K562 (cell line): ENCODE measurements around the gene CMSS1. TPM values are rescaled to one million over a fixed set of nuclear protein-coding genes. Genes with fewer than 3 reads are reported as not detected.

Experiments used
- ATAC-seq: fragments of 200-7000 bp; cut with Tn5 transposase; 3 replicates; pipeline ENCODE4 v1.9.1; 2020; ENCODE audit warnings: moderate library complexity
- BruUV-seq: library from RNA; stranded (reverse); fragments of 400-500 nt; replicated peaks from 2 replicates; lab custom pipeline; 2021; lab: Mats Ljungman, UMichigan
- CTCF ChIA-PET: fragments of 300-600 bp; formaldehyde crosslinking; extraction: SDS; loops from one replicate; lab custom pipeline; 2021; ENCODE audit warnings: low intra/inter-chr PET ratio; lab: Yijun Ruan, JAX
- POLR2A ChIA-PET: fragments of 300-600, 350-650 bp; sonication (Branson Sonifier 250); formaldehyde crosslinking; extraction: SDS; loops from one replicate; lab custom pipeline; 2021; ENCODE audit warnings: antibody characterized with exemption, inconsistent platforms; lab: Yijun Ruan, JAX
- DNase-seq, 4 experiments: peaks; one replicate each; pipeline versions ENCODE4 v3.0.0 to v3.0.0-alpha.2; 2011 to 2018; ENCODE audit warnings: low spot score in 3 of 4, mixed read lengths in 3 of 4; ENCODE audit errors: extremely low read depth in 1 of 4
- FAIRE-seq: peaks from 2 replicates; lab custom pipeline; 2011; peaks lifted over from hg19 to GRCh38; lab: Jason Lieb, UNC
- H2AFZ ChIP-seq: 2 replicates; pipeline ENCODE4 v1.6.0; 2011; ENCODE audit warnings: low read depth, low read length, control low read depth, inconsistent platforms
- H3K27ac ChIP-seq: fragments of 200-600 bp; 3 replicates; pipeline ENCODE4 v1.8.0; 2011; ENCODE audit warnings: low read depth, mild to moderate bottlenecking, control low read depth, inconsistent platforms, low read length, moderate library complexity, mixed read lengths; ENCODE audit errors: extremely low read depth
- H3K27me3 ChIP-seq, 2 experiments: fragments of 300-600 bp in 1 of 2; 2 replicates in 1 of 2; 3 replicates in 1 of 2; pipeline versions ENCODE4 v1.6.0 to v1.8.0; 2011; ENCODE audit warnings: inconsistent platforms in 2 of 2, low read length in 2 of 2, mild to moderate bottlenecking in 1 of 2, mixed read lengths in 1 of 2, moderate library complexity in 1 of 2; ENCODE audit not compliant: control insufficient read depth in 2 of 2, insufficient read depth in 2 of 2
- H3K36me3 ChIP-seq: fragments of 300-600 bp; 3 replicates; pipeline ENCODE4 v1.8.0; 2011; ENCODE audit warnings: mild to moderate bottlenecking, low read length, inconsistent platforms; ENCODE audit not compliant: control insufficient read depth, insufficient read depth
- H3K4me1 ChIP-seq, 2 experiments: fragments of 200-600 bp in 1 of 2; replicated peaks in 1 of 2; 2 replicates in 1 of 2; 3 replicates in 1 of 2; pipeline versions ENCODE4 v1.5.1 to v1.8.0; 2011; ENCODE audit warnings: inconsistent platforms in 2 of 2, low read length in 2 of 2, mild to moderate bottlenecking in 1 of 2, mixed read lengths in 1 of 2, moderate library complexity in 1 of 2; ENCODE audit not compliant: control insufficient read depth in 2 of 2, insufficient read depth in 2 of 2
- H3K4me2 ChIP-seq: 2 replicates; pipeline ENCODE4 v1.6.1; 2011; ENCODE audit warnings: low read length, control low read depth, inconsistent platforms, mixed read lengths; ENCODE audit not compliant: insufficient read depth
- H3K4me3 ChIP-seq: fragments of 200-600 bp; sonication (generic), shearing (Covaris generic); 2 replicates; pipeline ENCODE4 v1.5.1; 2016; ENCODE audit warnings: control low read depth, inconsistent platforms
- H3K79me2 ChIP-seq: fragments of 200-600 bp; 3 replicates; pipeline ENCODE4 v1.8.0; 2011; ENCODE audit warnings: low read length, inconsistent platforms; ENCODE audit not compliant: control insufficient read depth, insufficient read depth
- H3K9ac ChIP-seq, 2 experiments: 2 replicates each; pipeline versions ENCODE4 v1.6.0 to v1.6.1; 2011; ENCODE audit warnings: low read depth in 2 of 2, low read length in 2 of 2, control low read depth in 1 of 2, inconsistent platforms in 1 of 2, mild to moderate bottlenecking in 1 of 2, mixed read lengths in 1 of 2; ENCODE audit not compliant: insufficient read depth in 1 of 2
- H3K9me1 ChIP-seq: one replicate; pipeline ENCODE4 v1.6.0; 2011; ENCODE audit warnings: inconsistent platforms, mild to moderate bottlenecking, low read length, moderate library complexity; ENCODE audit not compliant: control insufficient read depth, insufficient read depth
- H3K9me3 ChIP-seq: replicated peaks from 2 replicates; pipeline ENCODE4 v1.5.1; 2011; ENCODE audit warnings: low read depth, low read length, inconsistent platforms; ENCODE audit not compliant: control insufficient read depth, insufficient read depth
- H4K20me1 ChIP-seq: replicated peaks from 2 replicates; pipeline ENCODE4 v1.6.1; 2011; ENCODE audit warnings: low read length, inconsistent platforms, mixed read lengths; ENCODE audit not compliant: control insufficient read depth, insufficient read depth
- ARHGAP35 ChIP-seq: fragments of 450-650 bp; IDR thresholded peaks from 2 replicates; pipeline ENCODE4 v1.6.1; 2018; ENCODE audit not compliant: partially characterized antibody
- CAMTA2 ChIP-seq: fragments of 250-450 bp; sonication (Bioruptor Pico); conservative IDR thresholded peaks from 2 replicates; pipeline ENCODE4 v1.5.1; 2022
- CREB5 ChIP-seq: fragments of 250-450 bp; sonication (Bioruptor Pico); IDR thresholded peaks from 2 replicates; pipeline ENCODE4 v1.5.0; 2020; ENCODE audit warnings: mild to moderate bottlenecking
- EZH2 ChIP-seq: IDR thresholded peaks from 2 replicates; pipeline ENCODE4 v1.6.1; 2012; ENCODE audit warnings: low read depth, mild to moderate bottlenecking, inconsistent platforms, low read length, borderline replicate concordance
- HSF4 ChIP-seq: fragments of 250-450 bp; sonication (Bioruptor Pico); IDR thresholded peaks from 2 replicates; pipeline ENCODE4 v2.1.2; 2022; ENCODE audit warnings: mild to moderate bottlenecking, moderate library complexity, borderline replicate concordance
- KDM1A ChIP-seq, 2 experiments: fragments of 450-650 bp; IDR thresholded peaks; 2 replicates each; pipeline ENCODE4 v1.6.1; 2016; ENCODE audit warnings: mild to moderate bottlenecking in 2 of 2
- PCBP2 ChIP-seq: fragments of 200-400 bp; formaldehyde crosslinking; IDR thresholded peaks from 2 replicates; pipeline ENCODE4 v1.6.1; 2018; ENCODE audit warnings: low read length, low read depth, mild to moderate bottlenecking, moderate library complexity; ENCODE audit not compliant: poor library complexity, severe bottlenecking
- PHTF2 ChIP-seq: fragments of 250-450 bp; sonication (Bioruptor Pico); IDR thresholded peaks from 2 replicates; pipeline ENCODE4 v1.5.0; 2021; ENCODE audit warnings: mild to moderate bottlenecking
- TCF3 ChIP-seq: sonication (generic); formaldehyde crosslinking; IDR thresholded peaks from 2 replicates; pipeline ENCODE4 v1.4.0; 2020; ENCODE audit warnings: mild to moderate bottlenecking, missing genetic modification reagents
- ZBTB33 ChIP-seq: sonication (generic); formaldehyde crosslinking; IDR thresholded peaks from 2 replicates; pipeline ENCODE4 v1.8.1; 2023; ENCODE audit warnings: mild to moderate bottlenecking, missing genetic modification reagents
- ZC3H8 ChIP-seq: fragments of 450-650 bp; IDR thresholded peaks from 2 replicates; pipeline ENCODE4 v1.6.1; 2017
- ZMIZ1 ChIP-seq, 2 experiments: fragments of 150-350 bp in 1 of 2; IDR thresholded peaks; 2 replicates each; pipeline ENCODE4 v1.6.1; 2012 to 2016; ENCODE audit warnings: low read depth in 2 of 2, low read length in 2 of 2, mild to moderate bottlenecking in 1 of 2, moderate library complexity in 1 of 2
- ZNF124 ChIP-seq: sonication (generic); formaldehyde crosslinking; IDR thresholded peaks from 2 replicates; pipeline ENCODE4 v1.8.1; 2022; ENCODE audit warnings: missing genetic modification reagents
- ZNF165 ChIP-seq: fragments of 250-450 bp; sonication (Bioruptor Pico); IDR thresholded peaks from 2 replicates; pipeline ENCODE4 v1.4.0; 2020; ENCODE audit warnings: borderline replicate concordance
- ZNF583 ChIP-seq: fragments of 250-450 bp; sonication (Bioruptor Pico); IDR thresholded peaks from 2 replicates; pipeline ENCODE4 v1.4.0; 2020
- ZNF79 ChIP-seq: fragments of 250-450 bp; sonication (Bioruptor Pico); IDR thresholded peaks from 2 replicates; pipeline ENCODE4 v1.4.0; 2020; ENCODE audit warnings: low read depth, mild to moderate bottlenecking, moderate library complexity
- WGBS: fragments of 100-300 bp; shearing (Covaris generic); methylation state at CpG from one replicate; pipeline ENCODE4 v1.1.6; 2016; ENCODE audit warnings: low coverage, mixed read lengths; ENCODE audit not compliant: insufficient coverage; ENCODE audit errors: missing lambda C conversion rate; 5-methylcytosine and 5-hydroxymethylcytosine counted together
- in situ Hi-C: fragments of 300-500 bp; cut with MboI; formaldehyde crosslinking; loops from 4 replicates; pipeline ENCODE4 v1.15.0; 2018; ENCODE audit warnings: inconsistent platforms, mixed read lengths
- intact Hi-C: fragments of 100-400 bp; cut with micrococcal nuclease; formaldehyde crosslinking; loops from 2 replicates; pipeline ENCODE4 v1.14.2; 2022
- polyA plus RNA-seq, 8 experiments: library from polyadenylated mRNA; depleted of rRNA in 4 of 8; stranded (reverse) in 5 of 8; unstranded in 3 of 8; fragments of >200 nt; fragmentation: Nextera tagmentation in 2 of 8; fragmentation: Illumina TruSeq in 1 of 8; extraction: Ambion mirVana in 2 of 8; extraction: Trizol in 1 of 8; gene quantifications; 2 replicates each; pipeline versions ENCODE4 v1.2.1 to v1.2.3, GENCODE V29; 2011 to 2014; ENCODE audit warnings: inconsistent platforms in 1 of 8, missing spikeins in 1 of 8
- total RNA-seq, 7 experiments: library from RNA; depleted of rRNA in 6 of 7; stranded (reverse); fragments of >200 nt in 6 of 7; fragmentation: Illumina TruSeq in 2 of 7; extraction: Trizol in 2 of 7; gene quantifications; 2 replicates each; pipeline versions ENCODE4 v1.2.1 to v1.2.3, GENCODE V29; 2011 to 2021; ENCODE audit warnings: low replicate concordance in 1 of 7

Gene CMSS1
- total and polyA plus RNA-seq, 9 of the 15 experiments (the other 6 are each of a cell fraction or from before 2014, with no cell fraction given) = 46.9 to 109 (median 72.3) TPM

- no peaks in the 10 kb centered on the region for H3K9me3 ChIP-seq
- H3K27ac ChIP-seq = no peak overlapping the region
- no peaks in the 10 kb centered on the region for H3K36me3 ChIP-seq
- FAIRE-seq (no peak), DNase-seq (no peak), ATAC-seq (no peak)
- CTCF ChIA-PET = no interaction called here
- 91% methylated on average over 8 of the region's 8 CpGs for WGBS
- H3K4me3 ChIP-seq = no peak overlapping the region
- BruUV-seq = no TSS peak
- H2AFZ ChIP-seq = no peak overlapping the region
- H3K9me1 ChIP-seq = no peaks in the 10 kb centered on the region
- H3K79me2 ChIP-seq = no peaks in the 10 kb centered on the region; the same call in 2 of the 3 replicates
- 0 out of 2 replicates have a peak, but pooled peaks cover 4% of the 10 kb centered on the region for H4K20me1 ChIP-seq
- no peak overlapping the region for H3K4me2 ChIP-seq
- POLR2A ChIA-PET = interaction anchor here (0.5 to 0.8 kb wide), 3 partner anchors 23 to 1372 kb away, joined by 3 to 4 read pairs (median 3); no protein-coding TSS in a partner anchor
- in situ Hi-C loops = no loop called here
- H3K27me3 ChIP-seq = no peaks in the 10 kb centered on the region
- no peak overlapping the region for H3K9ac ChIP-seq
- intact Hi-C loops = loop anchor here (10.0 kb wide), 2 partner anchors 63 to 157 kb away; no protein-coding TSS in a partner anchor
- H3K4me1 ChIP-seq = peaks cover 0 to 4% of the 10 kb centered on the region in 2 experiments; a peak in 2 of 5 replicates
- TF ChIP-seq ZNF124 (CRISPR knock-in tag) (no peak), HSF4 (CRISPR knock-in tag) (no peak), ZC3H8 (no peak), ZNF165 (CRISPR knock-in tag) (no peak), ARHGAP35 (no peak), EZH2 (no peak), ZNF79 (CRISPR knock-in tag) (no peak), TCF3 (CRISPR knock-in tag) (no peak), CAMTA2 (CRISPR knock-in tag) (no peak), ZMIZ1 (IDR thresholded peaks at IDR 0.05; ENCODE audit: low read depth in 2 of 2, low read length in 2 of 2) (no peak), PHTF2 (CRISPR knock-in tag) (no peak), CREB5 (CRISPR knock-in tag) (no peak), ZBTB33 (CRISPR knock-in tag) (no peak), ZNF583 (CRISPR knock-in tag) (no peak), PCBP2 (no peak), KDM1A (IDR thresholded peaks at IDR 0.05) (no peak)
Measured at GRCh38 chr3:100001526-100002270, 184.0 kb downstream of the CMSS1 start.
